ENCODE measurements around the gene ALK. TPM values are rescaled to one million over a fixed set of nuclear protein-coding genes. Genes with fewer than 3 reads are reported as not detected.

The ALK gene
- total RNA-seq, 2 experiments from 2014 or later: not detected

DNA sequence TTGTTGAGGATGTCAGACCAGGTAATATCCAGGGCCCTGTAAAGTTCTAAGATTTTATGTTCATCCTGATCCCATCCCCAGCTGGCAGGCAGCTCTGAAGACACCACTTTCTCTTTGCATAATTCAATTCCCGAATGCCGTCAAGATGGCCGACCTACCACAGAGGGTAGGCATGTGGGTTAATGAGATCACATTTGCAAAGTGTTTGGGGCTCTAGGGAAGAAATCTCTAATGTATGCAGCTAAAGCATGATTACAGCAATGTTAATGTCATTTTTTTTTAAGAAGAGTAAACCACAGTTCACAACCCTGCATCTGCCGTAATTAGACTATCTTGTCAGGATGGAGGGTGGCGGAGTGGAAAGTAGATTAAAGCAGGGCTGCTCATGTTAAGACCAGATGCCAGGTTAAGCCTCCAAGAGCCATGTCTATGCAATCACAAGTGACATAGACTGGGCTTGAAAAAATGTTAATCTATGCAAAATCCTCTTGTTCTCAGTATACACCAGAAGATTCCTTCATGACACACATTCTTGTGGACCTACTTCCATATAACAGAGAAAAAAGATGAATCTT, 131.4 kb downstream of the ALK start:
- Mint-ChIP-seq H3K4me3 (no peak overlapping the region), H3K27me3 (peaks cover 4% of the 10 kb centered on the region), H3K27ac (no peak overlapping the region), H3K9me3 (no peaks in the 10 kb centered on the region), H3K36me3 (no peaks in the 10 kb centered on the region), H3K4me1 (no peaks in the 10 kb centered on the region)
- POLR2A ChIA-PET: no interaction called here
- no peak for ATAC-seq (ENCODE audit: low read depth)
- no peak for DNase-seq

GRCh38 chr2:29787473-29788465, 133.6 kb downstream of the ALK start:
- Mint-ChIP-seq H3K27ac (no peak overlapping the region), H3K27me3 (peaks cover 4% of the 10 kb centered on the region), H3K9me3 (no peaks in the 10 kb centered on the region), H3K36me3 (no peaks in the 10 kb centered on the region), H3K4me1 (no peaks in the 10 kb centered on the region), H3K4me3 (no peak overlapping the region)
- POLR2A ChIA-PET: no interaction called here
- DNase-seq (no peak), ATAC-seq (ENCODE audit: low read depth) (no peak)

GRCh38 chr2:29786361-29786760, 135.0 kb downstream of the ALK start:
- H3K36me3 Mint-ChIP-seq: no peaks in the 10 kb centered on the region
- no peak for DNase-seq
- H3K9me3 Mint-ChIP-seq: no peaks in the 10 kb centered on the region

GRCh38 chr2:29783666-29784065, 137.7 kb downstream of the ALK start:
- H3K4me3 Mint-ChIP-seq: no peak overlapping the region
- H3K27ac Mint-ChIP-seq: no peak overlapping the region
- no peaks in the 10 kb centered on the region for H3K9me3 Mint-ChIP-seq
- POLR2A ChIA-PET: no interaction called here
- no peaks in the 10 kb centered on the region for H3K27me3 Mint-ChIP-seq
- H3K4me1 Mint-ChIP-seq: no peaks in the 10 kb centered on the region
- DNase-seq (no peak), ATAC-seq (ENCODE audit: low read depth) (no peak)
- H3K36me3 Mint-ChIP-seq: no peaks in the 10 kb centered on the region

More at GRCh38 chr2:29786361-29786760, 135.0 kb downstream of the ALK start:
- no peak overlapping the region for H3K27ac Mint-ChIP-seq
- ATAC-seq (ENCODE audit: low read depth): no peak
- no peaks in the 10 kb centered on the region for H3K27me3 Mint-ChIP-seq
- no peak overlapping the region for H3K4me3 Mint-ChIP-seq
- POLR2A ChIA-PET: no interaction called here
- no peaks in the 10 kb centered on the region for H3K4me1 Mint-ChIP-seq

- no peaks in the 10 kb centered on the region for H3K9me3 Mint-ChIP-seq
- H3K36me3 Mint-ChIP-seq: no peaks in the 10 kb centered on the region
- ATAC-seq (ENCODE audit: low read depth): no peak
- POLR2A ChIA-PET: no interaction called here
- H3K27me3 Mint-ChIP-seq: no peaks in the 10 kb centered on the region
- H3K4me3 Mint-ChIP-seq: no peak overlapping the region
- no peak overlapping the region for H3K27ac Mint-ChIP-seq
- H3K4me1 Mint-ChIP-seq: no peaks in the 10 kb centered on the region
- DNase-seq: no peak
Measured at GRCh38 chr2:29782549-29783458, 138.6 kb downstream of the ALK start.

DNA sequence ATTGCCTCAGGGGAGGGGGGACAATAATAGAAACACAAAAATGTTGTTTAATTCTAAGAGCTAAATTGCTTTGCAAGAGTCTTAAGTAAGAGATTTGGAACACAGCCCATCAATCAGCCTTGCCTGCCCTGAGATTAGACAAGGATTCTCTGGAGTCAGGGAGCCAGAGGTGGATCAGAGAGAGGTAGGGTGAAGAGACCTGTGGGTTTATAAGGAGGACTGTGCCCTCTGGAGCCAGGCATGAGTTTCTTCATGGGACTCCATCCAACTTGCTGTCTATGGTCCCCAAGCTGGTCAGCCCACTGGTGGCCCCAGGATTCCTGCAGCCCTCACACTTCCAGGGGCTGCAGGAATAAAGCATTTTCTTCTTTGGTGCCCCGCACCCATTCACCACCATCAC, 139.3 kb downstream of the ALK start:
- ATAC-seq (ENCODE audit: low read depth) (no peak), DNase-seq (no peak)
- Mint-ChIP-seq H3K36me3 (no peaks in the 10 kb centered on the region), H3K4me1 (no peaks in the 10 kb centered on the region), H3K4me3 (no peak overlapping the region), H3K27me3 (no peaks in the 10 kb centered on the region), H3K9me3 (no peaks in the 10 kb centered on the region), H3K27ac (no peak overlapping the region)
- POLR2A ChIA-PET: no interaction called here

DNA sequence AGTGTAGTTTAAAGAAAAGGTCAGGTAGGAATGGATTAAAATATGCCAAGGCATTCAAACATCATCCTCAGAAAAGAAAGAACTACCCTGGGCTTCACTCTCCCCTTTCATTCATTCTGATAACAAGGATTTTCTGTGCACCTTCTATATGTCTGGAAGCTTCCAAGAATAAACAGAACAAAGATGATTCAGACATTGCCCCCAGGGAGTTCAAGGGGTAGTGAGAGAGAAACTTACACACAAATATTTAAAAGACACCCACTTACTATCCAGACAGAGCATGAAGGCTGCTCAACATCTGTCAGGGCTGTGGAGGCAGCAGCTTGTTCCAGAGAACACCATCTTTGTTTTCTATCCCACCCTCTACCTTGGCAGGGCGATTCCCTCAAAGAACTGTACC, 140.5 kb downstream of the ALK start:
- Mint-ChIP-seq H3K9me3 (no peaks in the 10 kb centered on the region), H3K4me1 (no peaks in the 10 kb centered on the region), H3K27me3 (no peaks in the 10 kb centered on the region), H3K36me3 (no peaks in the 10 kb centered on the region), H3K27ac (no peak overlapping the region), H3K4me3 (no peak overlapping the region)
- DNase-seq (no peak), ATAC-seq (ENCODE audit: low read depth) (no peak)
- POLR2A ChIA-PET: no interaction called here

GRCh38 chr2:29777161-29777560, 144.2 kb downstream of the ALK start:
- DNase-seq: no peak
- no peak overlapping the region for H3K4me3 Mint-ChIP-seq

DNA sequence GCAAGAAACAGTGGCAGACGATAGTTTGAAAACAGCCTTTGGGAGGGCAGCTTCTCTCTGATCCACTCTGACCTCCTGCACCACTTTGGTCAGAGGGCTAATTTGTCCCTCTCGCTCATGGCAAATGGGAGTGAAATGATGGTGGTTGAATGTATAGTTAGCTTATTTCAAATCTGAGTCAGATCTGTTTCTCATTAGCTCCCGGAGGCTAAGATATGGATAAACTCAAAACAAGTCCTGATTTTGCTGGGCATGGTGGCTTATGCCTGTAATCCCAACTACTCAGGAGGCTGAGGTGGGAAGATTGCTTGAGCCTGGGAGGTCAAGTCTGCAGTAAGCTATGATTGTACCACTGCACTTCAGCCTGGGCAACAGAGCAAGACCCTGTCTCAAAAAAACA, 145.0 kb downstream of the ALK start:
- Mint-ChIP-seq H3K9me3 (no peaks in the 10 kb centered on the region), H3K27me3 (peaks cover 3% of the 10 kb centered on the region), H3K36me3 (no peaks in the 10 kb centered on the region), H3K4me3 (no peak overlapping the region), H3K4me1 (no peaks in the 10 kb centered on the region), H3K27ac (no peak overlapping the region)
- no peak for ATAC-seq (ENCODE audit: low read depth)
- no peak for DNase-seq
- POLR2A ChIA-PET: no interaction called here

More at GRCh38 chr2:29777161-29777560, 144.2 kb downstream of the ALK start:
- Mint-ChIP-seq H3K27me3 (peaks cover 3% of the 10 kb centered on the region), H3K36me3 (no peaks in the 10 kb centered on the region), H3K9me3 (no peaks in the 10 kb centered on the region), H3K27ac (no peak overlapping the region), H3K4me1 (no peaks in the 10 kb centered on the region)
- POLR2A ChIA-PET: no interaction called here
- no peak for ATAC-seq (ENCODE audit: low read depth)

GRCh38 chr2:29775937-29776336, 145.4 kb downstream of the ALK start:
- ATAC-seq (ENCODE audit: low read depth) (no peak), DNase-seq (no peak)
- H3K9me3 Mint-ChIP-seq: no peaks in the 10 kb centered on the region
- H3K27me3 Mint-ChIP-seq: peaks cover 3% of the 10 kb centered on the region
- H3K27ac Mint-ChIP-seq: no peak overlapping the region
- no peaks in the 10 kb centered on the region for H3K36me3 Mint-ChIP-seq
- POLR2A ChIA-PET: no interaction called here
- no peak overlapping the region for H3K4me3 Mint-ChIP-seq
- no peaks in the 10 kb centered on the region for H3K4me1 Mint-ChIP-seq

DNA sequence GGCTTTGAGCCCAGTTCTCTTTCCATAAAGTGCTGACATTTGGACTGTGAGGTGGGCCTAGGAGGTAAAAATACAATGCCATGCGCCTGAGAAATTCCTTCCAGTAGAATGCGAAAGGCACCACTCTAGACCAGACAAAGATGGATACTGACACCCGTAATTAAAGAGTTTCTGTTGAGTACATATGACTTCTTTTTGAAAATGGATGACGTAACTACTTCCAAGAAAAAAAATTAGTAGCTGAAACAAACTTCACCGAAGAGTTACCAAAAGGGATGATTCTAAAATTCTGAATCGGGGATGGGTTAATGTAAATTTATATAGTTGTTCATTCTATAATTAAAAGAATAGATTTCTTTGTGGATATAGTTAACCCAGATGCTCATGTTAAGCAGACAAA, 146.8 kb downstream of the ALK start:
- Mint-ChIP-seq H3K4me1 (no peaks in the 10 kb centered on the region), H3K27ac (no peak overlapping the region)

GRCh38 chr2:29770846-29771245, 150.5 kb downstream of the ALK start:
- H3K4me3 Mint-ChIP-seq: no peak overlapping the region
- no peak overlapping the region for H3K27ac Mint-ChIP-seq
- DNase-seq (no peak), ATAC-seq (ENCODE audit: low read depth) (no peak)
- peaks cover 10% of the 10 kb centered on the region for H3K27me3 Mint-ChIP-seq
- POLR2A ChIA-PET: no interaction called here
- no peaks in the 10 kb centered on the region for H3K4me1 Mint-ChIP-seq
- no peaks in the 10 kb centered on the region for H3K9me3 Mint-ChIP-seq
- H3K36me3 Mint-ChIP-seq: no peaks in the 10 kb centered on the region

More for the DNA sequence above, 146.8 kb downstream of the ALK start:
- POLR2A ChIA-PET: no interaction called here
- H3K36me3 Mint-ChIP-seq: no peaks in the 10 kb centered on the region
- H3K4me3 Mint-ChIP-seq: no peak overlapping the region
- no peaks in the 10 kb centered on the region for H3K9me3 Mint-ChIP-seq
- H3K27me3 Mint-ChIP-seq: peaks cover 3% of the 10 kb centered on the region
- DNase-seq (no peak), ATAC-seq (ENCODE audit: low read depth) (no peak)

DNA sequence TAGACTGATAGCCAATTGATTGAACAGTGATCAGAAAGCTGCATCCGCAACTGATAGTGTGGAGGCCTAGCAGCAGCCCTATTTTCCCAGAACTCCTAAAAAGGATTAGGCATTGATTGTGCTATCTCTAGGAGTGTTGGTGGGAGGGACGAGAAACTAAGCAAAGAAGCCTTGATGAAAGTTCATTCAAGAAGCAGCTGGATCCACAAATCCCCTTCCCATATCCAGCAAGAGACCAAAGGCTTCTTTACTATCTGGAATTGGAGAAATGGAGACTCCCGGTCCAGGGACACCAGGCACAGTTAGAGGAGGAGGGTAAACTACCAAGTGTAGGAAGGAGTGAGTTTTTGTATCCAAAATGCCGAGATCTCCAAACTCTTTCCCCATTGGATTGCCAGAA, 151.5 kb downstream of the ALK start:
- ATAC-seq (ENCODE audit: low read depth) (no peak), DNase-seq (no peak)
- POLR2A ChIA-PET: no interaction called here
- H3K27me3 Mint-ChIP-seq: peaks cover 10% of the 10 kb centered on the region
- H3K4me3 Mint-ChIP-seq: no peak overlapping the region
- no peaks in the 10 kb centered on the region for H3K4me1 Mint-ChIP-seq
- H3K36me3 Mint-ChIP-seq: no peaks in the 10 kb centered on the region
- no peaks in the 10 kb centered on the region for H3K9me3 Mint-ChIP-seq
- no peak overlapping the region for H3K27ac Mint-ChIP-seq
